HAP-1 (cell line): ENCODE measurements around the gene ENTPD2.

Experiments
- DNase-seq, 2 experiments: peaks; one replicate each; pipeline ENCODE4 v3.0.0-alpha.2; 2016 to 2020; ENCODE audit warnings: low spot score in 2 of 2
- H3K27me3 ChIP-seq: fragments of 250-450 bp; sonication (Bioruptor Pico); 2 replicates; pipeline ENCODE4 v1.5.1; 2020; ENCODE audit warnings: low read depth, mild to moderate bottlenecking, moderate library complexity
- H3K36me3 ChIP-seq: fragments of 250-450 bp; sonication (Bioruptor Pico); replicated peaks from 2 replicates; pipeline ENCODE4 v1.5.1; 2020; ENCODE audit warnings: mild to moderate bottlenecking
- H3K4me1 ChIP-seq: fragments of 250-450 bp; sonication (Bioruptor Pico); 2 replicates; pipeline ENCODE4 v1.5.1; 2020; ENCODE audit warnings: mild to moderate bottlenecking
- H3K4me3 ChIP-seq: fragments of 250-450 bp; sonication (Bioruptor Pico); 2 replicates; pipeline ENCODE4 v1.5.1; 2020; ENCODE audit warnings: mild to moderate bottlenecking, moderate library complexity
- H3K9me3 ChIP-seq: fragments of 250-450 bp; sonication (Bioruptor Pico); 2 replicates; pipeline ENCODE4 v1.5.1; 2020; ENCODE audit warnings: mild to moderate bottlenecking, moderate library complexity
- in situ Hi-C: fragments of 300-500 bp; cut with MboI; formaldehyde crosslinking; loops from 3 replicates; pipeline ENCODE4 v1.14.3; 2020; ENCODE audit warnings: low sequenced_read_pairs, inconsistent platforms, mixed read lengths

The ENTPD2 gene

DNA sequence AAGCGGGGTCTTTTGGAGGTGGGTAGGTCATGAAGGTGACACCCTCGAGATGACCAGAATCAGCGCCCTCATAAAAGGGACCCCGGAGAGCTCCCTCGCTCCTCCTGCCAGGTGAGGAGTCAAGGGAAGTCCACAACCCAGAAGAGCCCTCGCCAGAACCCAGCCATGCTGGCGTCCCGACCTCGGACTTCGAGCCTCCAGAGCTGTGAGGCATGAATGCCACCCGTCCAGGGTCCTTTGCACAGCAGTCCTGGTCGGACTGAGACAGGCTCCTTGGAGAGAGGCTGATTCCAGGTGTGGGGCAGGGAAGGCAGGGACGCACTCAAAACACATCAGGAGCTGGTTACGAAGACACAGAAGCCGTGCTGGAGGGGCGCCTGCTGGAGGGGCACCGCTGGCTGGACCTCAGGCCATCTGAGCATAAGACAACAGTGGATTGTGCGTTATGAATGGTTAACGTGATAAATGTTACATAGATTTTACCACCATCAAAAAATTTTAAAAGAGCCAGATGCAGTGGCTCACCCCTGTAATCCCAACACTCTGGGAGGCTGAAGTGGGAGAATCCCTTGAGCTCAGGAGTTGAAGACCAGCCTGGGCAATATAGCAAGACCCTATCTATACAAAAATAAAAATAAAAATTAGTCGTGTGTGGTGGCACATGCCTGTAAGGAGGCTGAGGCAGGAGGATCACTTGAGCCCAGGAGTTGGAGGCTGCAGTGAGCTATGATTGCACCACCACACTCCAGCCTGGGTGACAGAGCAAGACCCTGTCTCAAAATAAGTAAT is 51.8 kb downstream of the ENTPD2 start:
- in situ Hi-C loops, result no loop called here
- Histone ChIP-seq H3K36me3 (no peaks in the 10 kb centered on the region), H3K4me3 (no peak overlapping the region), H3K9me3 (0 out of 2 replicates have a peak, but pooled peaks cover 6% of the 10 kb centered on the region), H3K27me3 (no peaks in the 10 kb centered on the region; the same call in 1 of the 2 replicates), H3K4me1 (no peaks in the 10 kb centered on the region)
- no peak for DNase-seq

DNA sequence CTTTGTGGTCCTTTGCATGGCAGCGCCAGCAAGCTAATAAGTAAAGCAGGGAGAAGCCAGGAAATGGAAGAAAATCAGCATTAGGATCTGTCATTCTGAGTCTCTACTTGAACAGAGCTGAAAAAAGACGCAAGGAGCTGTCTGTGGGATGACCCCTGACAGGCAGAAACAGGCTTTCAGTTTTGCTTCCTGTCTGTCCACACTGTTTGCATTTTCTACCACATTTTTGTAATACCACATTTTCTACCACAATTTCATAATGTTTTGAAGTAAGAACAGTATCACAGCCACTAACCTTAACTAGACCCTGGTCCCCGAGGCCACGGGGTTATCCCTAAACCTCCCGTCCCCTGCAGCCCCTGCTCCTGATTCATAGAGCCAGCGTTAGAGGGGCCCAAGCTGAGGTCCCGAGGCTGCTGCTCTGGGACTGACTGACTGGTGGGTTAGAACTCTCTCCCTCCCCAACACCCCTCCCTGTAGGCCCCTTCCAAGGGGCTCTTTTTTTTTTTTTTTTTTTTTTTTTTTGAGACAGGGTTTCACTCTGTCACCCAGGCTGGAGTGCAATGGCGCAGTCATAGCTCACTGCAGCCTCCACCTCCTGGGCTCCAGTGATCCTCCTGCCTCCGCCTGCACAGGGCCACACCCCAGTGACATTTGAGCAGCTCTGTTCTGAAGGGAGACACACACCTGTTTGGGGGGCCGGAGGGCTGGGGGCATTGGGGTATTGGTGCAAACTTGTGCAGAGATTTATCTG is 53.5 kb downstream of the ENTPD2 start:
- Histone ChIP-seq H3K9me3 (0 out of 2 replicates have a peak, but pooled peaks cover 6% of the 10 kb centered on the region), H3K4me1 (peaks cover 4% of the 10 kb centered on the region; the same call in 1 of the 2 replicates), H3K27me3 (no peaks in the 10 kb centered on the region; the same call in 1 of the 2 replicates), H3K4me3 (no peak overlapping the region), H3K36me3 (no peaks in the 10 kb centered on the region)
- no peak for DNase-seq
- in situ Hi-C loops, result no loop called here
